ENCODE measurements around the gene SEC22C.
"Not testable (repeated sequence)": the region's sequence is repeated elsewhere in the genome, so short reads cannot be mapped to it uniquely, and the experiment has no call there.

The SEC22C gene

GRCh38 chr3:42579346-42579745 is 2.4 kb downstream of the SEC22C start:
- DNase-seq, result not testable (repeated sequence)

GRCh38 chr3:42578054-42578453 is 3.7 kb downstream of the SEC22C start:
- no peak for DNase-seq

GRCh38 chr3:42575137-42575741 is 6.5 kb downstream of the SEC22C start:
- DNase-seq, result no peak

- peak; percentile 59 for DNase-seq
Observed at GRCh38 chr3:42572278-42572677, 9.5 kb downstream of the SEC22C start.

GRCh38 chr3:42569593-42570142 is 12.1 kb downstream of the SEC22C start:
- DNase-seq, result no peak

- DNase-seq, result no peak
Observed at GRCh38 chr3:42562047-42562907, 19.5 kb downstream of the SEC22C start.

- DNase-seq, result peak; percentile 2
Observed at GRCh38 chr3:42557854-42558253, 23.9 kb downstream of the SEC22C start.

- DNase-seq, result not testable (repeated sequence)
Observed at GRCh38 chr3:42556817-42557216, 24.9 kb downstream of the SEC22C start.

GRCh38 chr3:42556089-42556632 is 25.6 kb downstream of the SEC22C start:
- peak; percentile 59 for DNase-seq

GRCh38 chr3:42552830-42553229 is 28.9 kb downstream of the SEC22C start:
- DNase-seq, result no peak

- DNase-seq, result no peak
Observed at GRCh38 chr3:42550250-42550649, 31.5 kb downstream of the SEC22C start.

- DNase-seq, result no peak
Observed at GRCh38 chr3:42549131-42549530, 32.6 kb downstream of the SEC22C start.

GRCh38 chr3:42547401-42547945 is 34.3 kb downstream of the SEC22C start:
- DNase-seq, result peak; percentile 72

GRCh38 chr3:42546691-42547213 is 35.0 kb downstream of the SEC22C start:
- no peak for DNase-seq

GRCh38 chr3:42545284-42545900 is 36.4 kb downstream of the SEC22C start:
- no peak for DNase-seq

- DNase-seq, result peak; percentile 84
Observed at GRCh38 chr3:42544492-42545283, 37.1 kb downstream of the SEC22C start.

GRCh38 chr3:42541079-42541478 is 40.7 kb downstream of the SEC22C start:
- DNase-seq, result no peak

- DNase-seq, result peak; percentile 59
Observed at GRCh38 chr3:42539871-42540714, 41.7 kb downstream of the SEC22C start.

- DNase-seq, result no peak
Observed at GRCh38 chr3:42537350-42537749, 44.4 kb downstream of the SEC22C start.

- DNase-seq, result peak; percentile 24
Observed at GRCh38 chr3:42535981-42536784, 45.6 kb downstream of the SEC22C start.
